Upper lobe of left lung (tissue), 6 donors: ENCODE results near the gene EMX1. TPM values are rescaled to one million over a fixed set of nuclear protein-coding genes. Genes with fewer than 3 reads are reported as not detected.

ENCODE experiments used
- ATAC-seq, 2 donors: fragments of 200-7000 bp; cut with Tn5 transposase; one replicate each; pipeline ENCODE4 v1.9.1; 2022; ENCODE audit warnings: mild to moderate bottlenecking in 2 of 2, moderate library complexity in 2 of 2; ENCODE audit not compliant: low FRiP score in 2 of 2
- DNase-seq, 2 donors: peaks; one replicate each; pipeline ENCODE4 v3.0.0-alpha.2; 2019 to 2020
- H3K27ac ChIP-seq, 4 donors: fragments of 200-600 bp; sonication (generic); one replicate each; pipeline ENCODE4 v1.5.1; 2016 to 2019
- H3K27me3 ChIP-seq, 4 donors: fragments of 200-600 bp; sonication (generic); one replicate each; pipeline ENCODE4 v1.5.1; 2017 to 2019
- H3K36me3 ChIP-seq, 4 donors: fragments of 200-600 bp; sonication (generic); one replicate each; pipeline ENCODE4 v1.5.1; 2016 to 2019
- H3K4me1 ChIP-seq, 4 donors: fragments of 200-600 bp; sonication (generic); one replicate each; pipeline ENCODE4 v1.5.1; 2018 to 2019
- H3K4me3 ChIP-seq, 4 donors: fragments of 200-600 bp; sonication (generic); one replicate each; pipeline ENCODE4 v1.5.1; 2017 to 2019; ENCODE audit warnings: mild to moderate bottlenecking in 2 of 4, moderate library complexity in 1 of 4
- H3K9me3 ChIP-seq, 4 donors: fragments of 200-600 bp; sonication (generic); one replicate each; pipeline ENCODE4 v1.5.1; 2018 to 2019
- CTCF ChIP-seq, 6 experiments: fragments of 450-650 bp in 4 of 6; fragments of 200-600 bp in 2 of 6; sonication (generic) in 2 of 6; IDR thresholded peaks; one replicate each; pipeline ENCODE4 v1.5.1; 2016 to 2019; ENCODE audit warnings: antibody characterized with exemption in 6 of 6
- EP300 ChIP-seq, 4 donors: sonication (generic); formaldehyde crosslinking; IDR thresholded peaks; one replicate each; pipeline ENCODE4 v1.5.1; 2017; ENCODE audit warnings: antibody characterized with exemption in 4 of 4, control low read depth in 2 of 4
- POLR2A ChIP-seq, 4 donors: fragments of 450-650 bp; IDR thresholded peaks; one replicate each; pipeline ENCODE4 v1.5.1; 2016 to 2017; ENCODE audit warnings: antibody characterized with exemption in 4 of 4, mild to moderate bottlenecking in 2 of 4
- POLR2AphosphoS5 ChIP-seq, 2 donors: sonication (generic); formaldehyde crosslinking; IDR thresholded peaks; one replicate each; pipeline ENCODE4 v1.5.1; 2017; ENCODE audit warnings: antibody characterized with exemption in 2 of 2
- WGBS, 2 donors: methylation state at CpG; one replicate each; pipeline ENCODE4 v1.1.5; 2017 to 2018; 5-methylcytosine and 5-hydroxymethylcytosine counted together
- total RNA-seq, 6 donors: library from RNA; depleted of rRNA in 4 of 6; stranded (reverse); fragments of >200 nt in 4 of 6; gene quantifications; one replicate each; pipeline versions ENCODE4 v1.1.0 to v1.2.1, GENCODE V29; 2016 to 2021
- donor health status: DM: no; HTN: no; CAD: no; lungs with moderate emphysema.
- donor health status: DM: no; HTN: yes; CAD: no; lungs with severe emphysema.

The EMX1 gene
- total RNA-seq, 6 donors from 2014 or later, result not detected

- no peaks in the 10 kb centered on the region for H3K27me3 ChIP-seq
- ATAC-seq (peak; percentile 79 to 97), DNase-seq (peak; percentile 86 to 96)
- no peaks in the 10 kb centered on the region for H3K9me3 ChIP-seq
- 2% methylated on average over 36 of the region's 76 CpGs; no CpG with 5 or more reads in 1 of the 2 donors for WGBS, 2 donors
- peak within 1 kb of the TSS; percentile 75 to 92 (median 86) for H3K27ac ChIP-seq
- TF ChIP-seq POLR2A (IDR thresholded peaks at IDR 0.05), result peak in 2 of 4 donors; percentile 15 to 58
- no peak for TF ChIP-seq EP300 (IDR thresholded peaks at IDR 0.05)
- peak in 1 of 6 experiments; percentile 26 for TF ChIP-seq CTCF (IDR thresholded peaks at IDR 0.05)
- peak in 1 of 2 donors; percentile 22 for TF ChIP-seq POLR2AphosphoS5 (IDR thresholded peaks at IDR 0.05)
- peaks cover 0 to 24% (median 8%) of the 10 kb centered on the region in 4 donors for H3K36me3 ChIP-seq
- peaks cover 16 to 26% (median 21%) of the 10 kb centered on the region in 4 donors for H3K4me1 ChIP-seq
- peak within 1 kb of the TSS; percentile 62 to 93 (median 73) for H3K4me3 ChIP-seq
Measured at GRCh38 chr2:72887032-72887739, 30.1 kb upstream of the EMX1 start, which contains the start of gene SPR. Gene SPR (plus strand): TSS chr2:72887408. CDS start chr2:72887433, 25 bp downstream.

GRCh38 chr2:72887740-72888437 lies 29.4 kb upstream of the EMX1 start:
- peaks cover 0 to 27% (median 10%) of the 10 kb centered on the region in 4 donors for H3K36me3 ChIP-seq
- H3K27ac ChIP-seq, result peak overlapping the region; percentile 75 to 92 (median 86)
- WGBS, 2 donors, result 8 to 14% methylated on average over 13 to 19 of the region's 21 CpGs

GRCh38 chr2:72888438-72889202 lies 28.7 kb upstream of the EMX1 start:
- H3K36me3 ChIP-seq, result peaks cover 0 to 27% (median 10%) of the 10 kb centered on the region in 4 donors
- peak in 1 of 2 donors; percentile 31 for DNase-seq
- peaks cover 16 to 26% (median 21%) of the 10 kb centered on the region in 4 donors for H3K4me1 ChIP-seq
- 89 to 90% methylated on average over 11 of the region's 11 CpGs for WGBS, 2 donors
- ATAC-seq, result no peak
- TF ChIP-seq CTCF (IDR thresholded peaks at IDR 0.05), result no peak
- no peak for TF ChIP-seq POLR2A (IDR thresholded peaks at IDR 0.05)
- no peak for TF ChIP-seq POLR2AphosphoS5 (IDR thresholded peaks at IDR 0.05)
- no peak for TF ChIP-seq EP300 (IDR thresholded peaks at IDR 0.05)
- no peak overlapping the region for H3K27ac ChIP-seq
- no peaks in the 10 kb centered on the region for H3K27me3 ChIP-seq
- H3K9me3 ChIP-seq, result no peaks in the 10 kb centered on the region
- H3K4me3 ChIP-seq, result peak overlapping the region in 2 of 4 donors; percentile 81 to 93

More at GRCh38 chr2:72887740-72888437, 29.4 kb upstream of the EMX1 start:
- TF ChIP-seq CTCF (IDR thresholded peaks at IDR 0.05), result peak; percentile 64 to 88 (median 78)
- no peak for TF ChIP-seq EP300 (IDR thresholded peaks at IDR 0.05)
- DNase-seq, result peak; percentile 67 to 87
- H3K4me3 ChIP-seq, result peak overlapping the region; percentile 62 to 93 (median 73)
- peak; percentile 90 to 92 for ATAC-seq
- no peaks in the 10 kb centered on the region for H3K27me3 ChIP-seq
- peaks cover 16 to 26% (median 21%) of the 10 kb centered on the region in 4 donors for H3K4me1 ChIP-seq
- H3K9me3 ChIP-seq, result no peaks in the 10 kb centered on the region

- peaks cover 16 to 26% (median 21%) of the 10 kb centered on the region in 4 donors for H3K4me1 ChIP-seq
- ATAC-seq (no peak), DNase-seq (no peak)
- peaks cover 0 to 1% (median 0%) of the 10 kb centered on the region in 4 donors for H3K27me3 ChIP-seq
- WGBS, 2 donors, result 90 to 91% methylated on average over 4 of the region's 4 CpGs
- no peak overlapping the region for H3K4me3 ChIP-seq
- no peaks in the 10 kb centered on the region for H3K9me3 ChIP-seq
- no peak overlapping the region for H3K27ac ChIP-seq
- TF ChIP-seq EP300 (IDR thresholded peaks at IDR 0.05) (no peak), POLR2A (IDR thresholded peaks at IDR 0.05) (no peak), POLR2AphosphoS5 (IDR thresholded peaks at IDR 0.05) (no peak), CTCF (IDR thresholded peaks at IDR 0.05) (no peak)
- H3K36me3 ChIP-seq, result peaks cover 0 to 27% (median 10%) of the 10 kb centered on the region in 4 donors
Measured at GRCh38 chr2:72889991-72890390, 27.3 kb upstream of the EMX1 start.
